HUES48 (cell line): ENCODE measurements around the gene SYNGAP1.

Source experiments
- H3K27ac ChIP-seq: one replicate; pipeline ENCODE4 v1.7.0; 2013; ENCODE audit warnings: low read depth, low read length, inconsistent platforms
- H3K27me3 ChIP-seq: 2 replicates; pipeline ENCODE4 v1.6.1; 2013; ENCODE audit warnings: mild to moderate bottlenecking, low read length; ENCODE audit not compliant: control insufficient read depth, insufficient read depth
- H3K36me3 ChIP-seq: 2 replicates; pipeline ENCODE4 v1.6.1; 2013; ENCODE audit warnings: low read length; ENCODE audit not compliant: control insufficient read depth, insufficient read depth
- H3K4me1 ChIP-seq: 2 replicates; pipeline ENCODE4 v1.6.1; 2013; ENCODE audit warnings: mild to moderate bottlenecking, low read length; ENCODE audit not compliant: control insufficient read depth, insufficient read depth
- H3K4me3 ChIP-seq: 2 replicates; pipeline ENCODE4 v1.5.1; 2013; ENCODE audit warnings: mild to moderate bottlenecking, low read depth, low read length
- H3K9ac ChIP-seq: 2 replicates; pipeline ENCODE4 v1.6.1; 2013; ENCODE audit warnings: mild to moderate bottlenecking, low read depth, low read length, moderate library complexity
- H3K9me3 ChIP-seq: 2 replicates; pipeline ENCODE4 v1.6.1; 2013; ENCODE audit warnings: low read length; ENCODE audit not compliant: control insufficient read depth, insufficient read depth

SYNGAP1 gene

DNA sequence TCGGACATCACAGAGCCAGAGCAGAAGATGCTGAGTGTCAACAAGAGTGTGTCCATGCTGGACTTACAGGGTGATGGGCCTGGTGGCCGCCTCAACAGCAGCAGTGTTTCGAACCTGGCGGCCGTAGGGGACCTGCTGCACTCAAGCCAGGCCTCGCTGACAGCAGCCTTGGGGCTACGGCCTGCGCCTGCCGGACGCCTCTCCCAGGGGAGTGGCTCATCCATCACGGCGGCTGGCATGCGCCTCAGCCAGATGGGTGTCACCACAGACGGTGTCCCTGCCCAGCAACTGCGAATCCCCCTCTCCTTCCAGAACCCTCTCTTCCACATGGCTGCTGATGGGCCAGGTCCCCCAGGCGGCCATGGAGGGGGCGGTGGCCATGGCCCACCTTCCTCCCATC lies 23.2 kb downstream of the SYNGAP1 start:
- Histone ChIP-seq H3K9me3 (no peaks in the 10 kb centered on the region), H3K9ac (no peak overlapping the region), H3K4me1 (no peaks in the 10 kb centered on the region), H3K36me3 (peaks cover 94% of the 10 kb centered on the region), H3K27me3 (no peaks in the 10 kb centered on the region), H3K27ac (no peak overlapping the region), H3K4me3 (no peak overlapping the region)

GRCh38 chr6:33443619-33444504 lies 24.0 kb downstream of the SYNGAP1 start:
- Histone ChIP-seq H3K9ac (no peak overlapping the region), H3K36me3 (peaks cover 94% of the 10 kb centered on the region), H3K9me3 (no peaks in the 10 kb centered on the region), H3K27ac (no peak overlapping the region), H3K27me3 (no peaks in the 10 kb centered on the region), H3K4me3 (no peak overlapping the region), H3K4me1 (no peaks in the 10 kb centered on the region)

- Histone ChIP-seq H3K9ac (no peak overlapping the region), H3K36me3 (peaks cover 97% of the 10 kb centered on the region), H3K9me3 (no peaks in the 10 kb centered on the region), H3K27ac (no peak overlapping the region), H3K4me1 (no peaks in the 10 kb centered on the region), H3K4me3 (no peak overlapping the region), H3K27me3 (no peaks in the 10 kb centered on the region)
These were observed 25.3 kb downstream of the SYNGAP1 start for GRCh38 chr6:33445119-33445603.

DNA sequence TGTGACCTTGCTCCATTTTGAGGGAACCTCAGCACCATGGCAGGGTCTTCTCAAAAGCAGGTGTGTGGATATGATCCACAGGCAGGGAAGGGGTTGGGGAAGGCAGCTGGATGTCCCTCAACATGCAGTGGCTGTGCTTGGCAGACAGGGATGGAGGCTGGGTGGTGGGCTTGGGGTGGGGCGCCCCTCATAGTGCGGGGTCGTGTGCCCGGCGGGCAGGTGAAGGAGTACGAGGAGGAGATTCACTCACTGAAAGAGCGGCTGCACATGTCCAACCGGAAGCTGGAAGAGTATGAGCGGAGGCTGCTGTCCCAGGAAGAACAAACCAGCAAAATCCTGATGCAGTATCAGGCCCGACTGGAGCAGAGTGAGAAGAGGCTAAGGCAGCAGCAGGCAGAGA lies 26.5 kb downstream of the SYNGAP1 start:
- peaks cover 94% of the 10 kb centered on the region for H3K36me3 ChIP-seq
- H3K27ac ChIP-seq = no peak overlapping the region
- no peaks in the 10 kb centered on the region for H3K9me3 ChIP-seq
- H3K27me3 ChIP-seq = no peaks in the 10 kb centered on the region
- H3K4me3 ChIP-seq = no peak overlapping the region
- H3K4me1 ChIP-seq = no peaks in the 10 kb centered on the region
- H3K9ac ChIP-seq = no peak overlapping the region

GRCh38 chr6:33450434-33450833 lies 30.6 kb downstream of the SYNGAP1 start:
- Histone ChIP-seq H3K27ac (no peak overlapping the region), H3K9me3 (no peaks in the 10 kb centered on the region), H3K9ac (no peak overlapping the region), H3K4me3 (no peak overlapping the region), H3K4me1 (0 out of 2 replicates have a peak, but pooled peaks cover 10% of the 10 kb centered on the region), H3K36me3 (peaks cover 64% of the 10 kb centered on the region), H3K27me3 (no peaks in the 10 kb centered on the region)

DNA sequence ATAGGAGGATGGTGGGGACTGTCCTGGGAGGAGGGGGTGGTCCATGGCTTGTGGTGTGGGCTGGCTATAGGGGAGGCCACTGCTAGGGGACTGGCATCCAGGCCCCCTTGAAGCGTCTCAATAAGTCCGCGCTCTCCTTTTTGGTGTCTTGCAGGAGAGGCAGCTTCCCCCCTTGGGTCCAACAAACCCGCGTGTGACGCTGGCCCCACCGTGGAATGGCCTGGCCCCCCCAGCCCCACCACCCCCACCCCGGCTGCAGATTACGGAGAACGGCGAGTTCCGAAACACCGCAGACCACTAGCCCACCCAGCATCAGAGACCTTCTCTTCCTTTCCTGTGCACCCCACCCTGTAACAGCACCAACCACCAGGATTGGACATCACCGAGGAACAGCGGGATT lies 31.7 kb downstream of the SYNGAP1 start:
- Histone ChIP-seq H3K9ac (no peak overlapping the region), H3K4me3 (no peak overlapping the region), H3K27ac (no peak overlapping the region), H3K4me1 (0 out of 2 replicates have a peak, but pooled peaks cover 10% of the 10 kb centered on the region), H3K36me3 (peaks cover 64% of the 10 kb centered on the region), H3K9me3 (no peaks in the 10 kb centered on the region), H3K27me3 (no peaks in the 10 kb centered on the region)

DNA sequence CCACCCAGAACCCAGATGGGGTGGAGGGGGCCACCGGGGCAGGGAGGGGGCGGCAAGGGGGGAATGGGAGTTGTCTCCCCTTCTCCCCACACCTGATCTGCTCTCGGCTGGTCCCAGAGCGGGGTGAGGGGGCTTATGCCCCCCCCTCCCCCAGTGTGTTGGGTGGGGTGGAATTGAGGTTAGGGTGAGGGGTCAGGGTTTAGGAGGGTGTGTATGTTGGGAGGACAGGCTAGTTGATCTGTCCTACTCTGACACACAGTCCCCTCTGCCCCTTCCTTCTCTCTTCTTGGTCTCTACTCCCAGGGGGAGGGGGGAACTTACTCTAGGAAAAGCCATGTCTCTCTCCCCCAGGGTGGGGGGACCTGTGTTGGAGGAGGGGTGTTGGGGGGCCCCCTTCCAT lies 32.6 kb downstream of the SYNGAP1 start:
- no peaks in the 10 kb centered on the region for H3K27me3 ChIP-seq
- peaks cover 62% of the 10 kb centered on the region for H3K36me3 ChIP-seq
- no peak overlapping the region for H3K4me3 ChIP-seq
- no peak overlapping the region for H3K9ac ChIP-seq
- H3K9me3 ChIP-seq = no peaks in the 10 kb centered on the region
- no peak overlapping the region for H3K27ac ChIP-seq
- H3K4me1 ChIP-seq = 0 out of 2 replicates have a peak, but pooled peaks cover 10% of the 10 kb centered on the region

DNA sequence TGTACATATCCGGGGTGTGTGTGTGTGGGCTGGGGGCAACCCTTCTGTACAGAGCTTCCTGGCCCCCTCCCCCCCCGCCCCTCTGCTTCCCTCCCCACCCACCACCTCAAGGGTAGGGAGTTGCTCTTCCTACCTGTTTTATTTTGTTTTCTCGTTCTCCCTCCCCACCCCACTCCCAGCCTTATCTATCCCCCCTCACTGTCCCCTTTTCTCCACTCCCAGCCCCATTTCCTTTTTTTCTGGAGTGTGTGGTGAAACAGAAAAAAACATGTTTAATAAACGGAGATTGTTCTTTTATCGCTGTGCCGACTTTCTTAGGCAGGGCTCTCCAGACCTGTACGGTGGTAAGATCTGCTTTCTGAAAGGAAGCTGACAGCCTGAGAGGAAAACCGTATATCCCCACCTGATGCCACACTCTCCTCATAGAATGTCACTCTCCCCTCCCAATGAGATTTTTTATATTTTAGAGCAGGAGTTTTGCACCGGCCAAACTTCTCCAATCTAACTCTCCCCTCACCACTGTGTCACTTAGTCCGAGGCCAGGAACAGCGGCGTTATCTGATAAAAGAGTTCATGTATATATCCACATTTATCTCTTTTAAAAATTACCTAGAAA lies 33.6 kb downstream of the SYNGAP1 start:
- peak overlapping the region; percentile 84 for H3K27ac ChIP-seq
- H3K27me3 ChIP-seq = no peaks in the 10 kb centered on the region
- 0 out of 2 replicates have a peak, but pooled peaks cover 10% of the 10 kb centered on the region for H3K4me1 ChIP-seq
- no peak overlapping the region for H3K9ac ChIP-seq
- H3K9me3 ChIP-seq = no peaks in the 10 kb centered on the region
- peak overlapping the region; percentile 72 for H3K4me3 ChIP-seq
- peaks cover 52% of the 10 kb centered on the region for H3K36me3 ChIP-seq

DNA sequence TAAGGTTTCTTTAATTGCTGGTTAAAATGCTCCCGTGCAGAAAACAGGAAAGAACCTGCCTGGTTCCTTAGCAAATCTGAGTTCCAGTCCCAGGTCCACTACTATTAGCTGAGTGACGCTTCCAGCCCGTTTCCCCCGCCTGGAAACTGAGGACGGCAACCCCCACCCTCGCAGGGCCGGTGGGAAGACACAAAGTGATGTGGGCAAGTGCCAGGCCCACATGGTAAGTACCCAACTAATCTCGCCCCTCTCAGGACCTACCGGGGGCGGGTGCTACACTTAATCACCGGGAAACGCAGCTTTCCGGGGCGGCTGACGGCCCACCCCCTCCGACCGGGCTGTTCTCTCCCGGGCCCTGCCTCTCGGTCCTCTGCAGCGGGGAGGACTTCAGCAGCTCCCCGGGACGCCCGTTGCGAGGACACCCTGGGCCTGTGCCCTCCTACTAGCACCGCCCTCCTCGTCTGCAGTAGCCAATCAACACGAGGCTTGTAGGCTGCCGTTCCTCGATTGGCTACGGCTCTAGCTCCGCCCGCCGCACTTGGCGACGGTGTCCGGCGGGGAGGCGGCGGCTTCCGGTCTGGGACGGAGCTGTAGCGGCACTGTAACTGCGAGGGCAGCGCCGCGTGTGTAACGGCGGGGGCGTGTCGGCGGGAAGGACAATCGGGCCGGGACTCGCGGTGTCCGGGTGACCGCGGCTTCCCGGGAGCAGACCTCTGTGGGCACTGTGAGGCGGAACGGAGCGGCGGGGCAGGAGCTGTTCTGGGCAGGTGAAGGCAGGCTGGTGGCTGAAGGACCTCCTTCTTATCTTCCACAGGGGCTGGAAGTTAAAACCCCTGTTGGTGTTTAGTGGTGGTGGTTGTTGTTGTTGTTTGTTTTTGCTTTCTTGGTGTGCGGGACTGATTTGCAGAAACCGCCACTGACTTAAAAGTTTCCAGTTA lies 34.4 kb downstream of the SYNGAP1 start, which contains the start of gene ZBTB9:
Gene ZBTB9 (plus strand): TSS at position 568 of the 938 bp plus-strand sequence. CDS start 525 bp downstream, outside the sequence.
- Histone ChIP-seq H3K4me1 (0 out of 2 replicates have a peak, but pooled peaks cover 10% of the 10 kb centered on the region), H3K9me3 (no peaks in the 10 kb centered on the region), H3K27ac (peak within 1 kb of the TSS; percentile 84), H3K36me3 (peaks cover 44% of the 10 kb centered on the region), H3K9ac (peak within 1 kb of the TSS; percentile 71), H3K27me3 (no peaks in the 10 kb centered on the region), H3K4me3 (peak within 1 kb of the TSS; percentile 72)

- Histone ChIP-seq H3K4me3 (peak overlapping the region; percentile 72), H3K9ac (peak overlapping the region; percentile 71), H3K27ac (no peak overlapping the region), H3K36me3 (peaks cover 36% of the 10 kb centered on the region), H3K27me3 (no peaks in the 10 kb centered on the region), H3K9me3 (no peaks in the 10 kb centered on the region), H3K4me1 (0 out of 2 replicates have a peak, but pooled peaks cover 10% of the 10 kb centered on the region)
These were observed 35.2 kb downstream of the SYNGAP1 start for GRCh38 chr6:33455051-33455450.
